ENCODE data around the gene UBA7. TPM values are rescaled to one million over a fixed set of nuclear protein-coding genes. Genes with fewer than 3 reads are reported as not detected.

Gene UBA7
- total and polyA plus RNA-seq, 2 of the 8 experiments (the other 6 are each of a cell fraction or from before 2014, with no cell fraction given): 0.34 to 0.65 TPM

GRCh38 chr3:49756036-49756435 lies 57.7 kb downstream of the UBA7 start:
- DNase-seq (ENCODE audit: low read depth in 1 of 2, low spot score in 2 of 2): no peak

More at GRCh38 chr3:49756036-49756435, 57.7 kb downstream of the UBA7 start:
- Histone ChIP-seq H3K79me2 (ENCODE audit: control insufficient read depth in 1 of 2, insufficient read depth in 2 of 2, low read length in 2 of 2) (peaks cover 0 to 63% of the 10 kb centered on the region in 2 experiments; a peak in 3 of 4 replicates), H3K23ac (ENCODE audit: insufficient read length) (no peak overlapping the region), H3K27ac (ENCODE audit: low read depth, low read length) (no peak overlapping the region), H2BK120ac (replicated peaks; ENCODE audit: low read depth, low read length) (no peak overlapping the region), H3K4me3 (ENCODE audit: extremely low read depth in 1 of 4, insufficient read depth in 2 of 4, low read depth in 3 of 4, low read length in 4 of 4) (no peak overlapping the region), H3K4ac (replicated peaks; ENCODE audit: insufficient read length, low read depth, low read length) (no peak overlapping the region), H3K9ac (replicated peaks in 1 of 4; ENCODE audit: extremely low read depth in 1 of 4, low read depth in 3 of 4, low read length in 3 of 4) (no peak overlapping the region), H3K14ac (ENCODE audit: insufficient read length) (no peak overlapping the region), H3K23me2 (ENCODE audit: low read depth, low read length) (no peaks in the 10 kb centered on the region), H2BK12ac (ENCODE audit: low read depth, low read length) (no peak overlapping the region), H2BK20ac (ENCODE audit: low read length) (no peak overlapping the region), H4K5ac (ENCODE audit: insufficient read length, low read depth, low read length) (no peak overlapping the region), H3K18ac (ENCODE audit: extremely low read depth, low read length) (no peak overlapping the region), H3K4me1 (replicated peaks in 1 of 4; ENCODE audit: control insufficient read depth in 3 of 4, insufficient read depth in 4 of 4, low read length in 3 of 4) (no peaks in the 10 kb centered on the region), H2BK5ac (ENCODE audit: low read depth, low read length) (no peak overlapping the region), H3K36me3 (ENCODE audit: control insufficient read depth in 2 of 4, insufficient read depth in 4 of 4, low read length in 3 of 4) (no peaks in the 10 kb centered on the region), H4K8ac (ENCODE audit: extremely low read depth, insufficient read depth, low read length) (no peak overlapping the region), H2AK5ac (ENCODE audit: low read depth, low read length) (no peak overlapping the region), H3K9me3 (ENCODE audit: insufficient read depth in 2 of 2, low read depth in 1 of 2, low read length in 1 of 2) (no peaks in the 10 kb centered on the region), H4K91ac (replicated peaks; ENCODE audit: insufficient read length, low read length) (no peak overlapping the region), H3K56ac (replicated peaks; ENCODE audit: insufficient read length, low read depth, low read length) (no peak overlapping the region), H3K79me1 (ENCODE audit: low read depth, low read length) (peaks cover 2% of the 10 kb centered on the region; the same call in 1 of the 2 replicates), H3K4me2 (ENCODE audit: insufficient read depth in 1 of 2, low read depth in 2 of 2, low read length in 2 of 2) (no peak overlapping the region), H3K27me3 (replicated peaks in 1 of 4; ENCODE audit: control insufficient read depth in 3 of 4, extremely low read depth in 1 of 4, insufficient read depth in 3 of 4, low read length in 3 of 4) (no peaks in the 10 kb centered on the region), H4K20me1 (replicated peaks in 1 of 2; ENCODE audit: control insufficient read depth in 1 of 2, insufficient read depth in 2 of 2, low read length in 2 of 2) (peaks cover 3 to 8% of the 10 kb centered on the region in 2 experiments), H2BK15ac (ENCODE audit: low read length) (no peak overlapping the region), H2AFZ (ENCODE audit: low read length) (no peak overlapping the region)
- WGBS, 2 experiments (ENCODE audit: extremely low coverage in 1 of 2, insufficient coverage in 1 of 2, insufficient read length in 1 of 2, insufficient replicate concordance in 2 of 2, low coverage in 1 of 2, low lambda C conversion rate in 2 of 2, missing lambda C conversion rate in 1 of 2): 100% methylated on average over 1 of the region's 1 CpG; no CpG with 5 or more reads in 1 of the 2 experiments
- CTCF ChIA-PET (ENCODE audit: partially characterized antibody): interaction anchor here (0.9 to 1.5 kb wide), 3 partner anchors 13 to 96 kb away, joined by 4 to 5 read pairs (median 4); no protein-coding TSS in a partner anchor
- POLR2A ChIA-PET (ENCODE audit: partially characterized antibody): no interaction called here
- no peak for FAIRE-seq
- TF ChIP-seq RNF2 (IDR thresholded peaks at IDR 0.05; ENCODE audit: borderline replicate concordance, low read depth, low read length, missing control alignments, poor library complexity, severe bottlenecking) (no peak), YY1 (IDR thresholded peaks at IDR 0.05; ENCODE audit: low read depth, low read length) (no peak), RXRA (IDR thresholded peaks at IDR 0.05; ENCODE audit: insufficient read depth, low read depth, low read length) (no peak), CEBPB (IDR thresholded peaks at IDR 0.05; ENCODE audit: low read depth, low read length) (no peak), POLR2A (IDR thresholded peaks at IDR 0.05; ENCODE audit: control extremely low read depth in 1 of 2, low read depth in 2 of 2, low read length in 2 of 2) (no peak), SRF (IDR thresholded peaks at IDR 0.05; ENCODE audit: low read depth, low read length) (no peak), SP2 (IDR thresholded peaks at IDR 0.05; ENCODE audit: low read length) (no peak), POLR2AphosphoS5 (IDR thresholded peaks at IDR 0.05; ENCODE audit: low read depth, low read length) (no peak), NANOG (IDR thresholded peaks at IDR 0.05; ENCODE audit: insufficient read depth, low read depth, low read length, poor library complexity, severe bottlenecking) (no peak)
- TF ChIP-seq, protein P1, sequence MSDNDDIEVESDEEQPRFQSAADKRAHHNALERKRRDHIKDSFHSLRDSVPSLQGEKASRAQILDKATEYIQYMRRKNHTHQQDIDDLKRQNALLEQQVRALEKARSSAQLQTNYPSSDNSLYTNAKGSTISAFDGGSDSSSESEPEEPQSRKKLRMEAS (IDR thresholded peaks at IDR 0.05): no peak
